Lower leg skin (tissue), 4 donors: ENCODE data around the gene RAD51B. TPM values are rescaled to one million over a fixed set of nuclear protein-coding genes. Genes with fewer than 3 reads are reported as not detected.

ENCODE experiments used
- DNase-seq, 2 donors: peaks; one replicate each; pipeline ENCODE4 v3.0.0-alpha.2; 2019; ENCODE audit warnings: low spot score in 2 of 2
- H3K4me3 ChIP-seq: fragments of 200-600 bp; sonication (generic); 2 replicates; pipeline ENCODE4 v1.5.1; 2017; ENCODE audit warnings: mild to moderate bottlenecking, low read depth; ENCODE audit not compliant: poor library complexity, severe bottlenecking
- POLR2A ChIP-seq, 2 donors: fragments of 450-650 bp; IDR thresholded peaks; one replicate each; pipeline ENCODE4 v1.6.1; 2016 to 2017; ENCODE audit warnings: antibody characterized with exemption in 2 of 2, mild to moderate bottlenecking in 1 of 2, moderate library complexity in 1 of 2
- WGBS, 2 donors: methylation state at CpG; one replicate each; pipeline ENCODE4 v1.1.5; 2018; 5-methylcytosine and 5-hydroxymethylcytosine counted together
- intact Hi-C: fragments of 100-400 bp; cut with DNase I; formaldehyde crosslinking; loops from one replicate; pipeline ENCODE4 v1.15.0; 2023; ENCODE audit warnings: low total_unique reads
- total RNA-seq, 4 donors: library from RNA; depleted of rRNA; stranded (reverse); fragments of >200 nt; gene quantifications; one replicate each; pipeline ENCODE4 v1.1.0, GENCODE V29; 2016
- TF ChIP-seq, protein P1 (sequence below), 3 donors: fragments of 450-650 bp; IDR thresholded peaks; one replicate each; pipeline ENCODE4 v1.5.1; 2016; ENCODE audit warnings: antibody characterized with exemption in 3 of 3, mild to moderate bottlenecking in 3 of 3, moderate library complexity in 2 of 3

Gene RAD51B
- total RNA-seq, 4 donors from 2014 or later = 6.1 to 27.2 (median 13.6) TPM

- WGBS, 2 donors = 88 to 93% methylated on average over 3 of the region's 3 CpGs
- H3K4me3 ChIP-seq = no peak overlapping the region
- DNase-seq = no peak
- intact Hi-C loops = no loop called here
- TF ChIP-seq POLR2A (IDR thresholded peaks at IDR 0.05) = no peak
- TF ChIP-seq, protein P1, sequence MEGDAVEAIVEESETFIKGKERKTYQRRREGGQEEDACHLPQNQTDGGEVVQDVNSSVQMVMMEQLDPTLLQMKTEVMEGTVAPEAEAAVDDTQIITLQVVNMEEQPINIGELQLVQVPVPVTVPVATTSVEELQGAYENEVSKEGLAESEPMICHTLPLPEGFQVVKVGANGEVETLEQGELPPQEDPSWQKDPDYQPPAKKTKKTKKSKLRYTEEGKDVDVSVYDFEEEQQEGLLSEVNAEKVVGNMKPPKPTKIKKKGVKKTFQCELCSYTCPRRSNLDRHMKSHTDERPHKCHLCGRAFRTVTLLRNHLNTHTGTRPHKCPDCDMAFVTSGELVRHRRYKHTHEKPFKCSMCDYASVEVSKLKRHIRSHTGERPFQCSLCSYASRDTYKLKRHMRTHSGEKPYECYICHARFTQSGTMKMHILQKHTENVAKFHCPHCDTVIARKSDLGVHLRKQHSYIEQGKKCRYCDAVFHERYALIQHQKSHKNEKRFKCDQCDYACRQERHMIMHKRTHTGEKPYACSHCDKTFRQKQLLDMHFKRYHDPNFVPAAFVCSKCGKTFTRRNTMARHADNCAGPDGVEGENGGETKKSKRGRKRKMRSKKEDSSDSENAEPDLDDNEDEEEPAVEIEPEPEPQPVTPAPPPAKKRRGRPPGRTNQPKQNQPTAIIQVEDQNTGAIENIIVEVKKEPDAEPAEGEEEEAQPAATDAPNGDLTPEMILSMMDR (IDR thresholded peaks at IDR 0.05) = no peak
These were observed 628.8 kb downstream of the RAD51B start for GRCh38 chr14:68448252-68448902.

DNA sequence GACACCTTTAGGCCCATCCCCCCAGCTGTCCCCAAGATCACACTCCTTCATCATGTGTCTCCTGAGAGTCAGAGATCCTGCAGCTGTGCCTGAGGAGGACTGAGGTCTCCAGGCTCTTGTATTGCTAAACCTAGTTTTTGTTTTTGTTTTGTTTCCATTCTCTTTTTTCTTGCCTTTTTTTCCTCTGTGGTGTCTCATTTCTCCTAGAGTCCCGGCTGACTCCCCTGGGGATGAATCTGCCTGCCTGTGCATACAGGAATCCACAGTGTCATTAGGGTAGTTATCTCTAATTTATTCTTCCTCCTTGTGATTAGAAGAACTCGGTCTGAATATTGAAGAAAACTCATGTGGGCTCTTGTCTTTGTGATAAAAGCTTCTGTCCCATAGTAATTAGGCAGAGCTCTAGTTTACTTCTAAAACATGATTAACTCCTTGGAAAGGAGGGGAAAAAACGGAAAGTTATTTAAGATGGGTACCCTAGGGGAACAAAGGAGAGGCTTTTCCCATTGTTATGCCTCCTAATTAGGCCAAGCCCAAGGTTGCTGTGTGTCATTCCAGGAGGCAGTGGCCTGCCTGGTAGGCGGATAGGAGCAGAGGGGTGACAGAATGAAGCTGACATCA lies 630.1 kb downstream of the RAD51B start:
- no peak for DNase-seq
- H3K4me3 ChIP-seq = no peak overlapping the region
- TF ChIP-seq POLR2A (IDR thresholded peaks at IDR 0.05) = no peak
- TF ChIP-seq, protein P1 (IDR thresholded peaks at IDR 0.05) = no peak
- 53 to 54% methylated on average over 4 of the region's 4 CpGs for WGBS, 2 donors
- intact Hi-C loops = loop anchor here (10.0 kb wide), 1 partner anchor 335 kb away; no protein-coding TSS in a partner anchor

GRCh38 chr14:68450391-68451120 lies 631.0 kb downstream of the RAD51B start:
- WGBS, 2 donors = 87 to 89% methylated on average over 11 of the region's 11 CpGs
- intact Hi-C loops = loop anchor here (10.0 kb wide), 1 partner anchor 334 kb away; no protein-coding TSS in a partner anchor
- no peak overlapping the region for H3K4me3 ChIP-seq
- no peak for TF ChIP-seq POLR2A (IDR thresholded peaks at IDR 0.05)
- TF ChIP-seq, protein P1 (IDR thresholded peaks at IDR 0.05) = no peak
- DNase-seq = no peak

GRCh38 chr14:68451696-68452373 lies 632.3 kb downstream of the RAD51B start:
- WGBS, 2 donors = 55 to 60% methylated on average over 4 of the region's 4 CpGs
- DNase-seq = peak in 1 of 2 donors; percentile 78
- no peak overlapping the region for H3K4me3 ChIP-seq
- TF ChIP-seq, protein P1 (IDR thresholded peaks at IDR 0.05) = no peak
- TF ChIP-seq POLR2A (IDR thresholded peaks at IDR 0.05) = no peak
- intact Hi-C loops = loop anchor here (10.0 kb wide), 1 partner anchor 333 kb away; no protein-coding TSS in a partner anchor

GRCh38 chr14:68458253-68458652 lies 638.7 kb downstream of the RAD51B start:
- intact Hi-C loops = loop anchor here (10.0 kb wide), 1 partner anchor 327 kb away; no protein-coding TSS in a partner anchor
- TF ChIP-seq POLR2A (IDR thresholded peaks at IDR 0.05) = no peak
- TF ChIP-seq, protein P1 (IDR thresholded peaks at IDR 0.05) = no peak
- WGBS, 2 donors = 64 to 82% methylated on average over 1 of the region's 1 CpG
- H3K4me3 ChIP-seq = no peak overlapping the region
- no peak for DNase-seq
